Peyer's patch (tissue), 4 donors: ENCODE measurements around the gene NFATC4.

Experiments
- CTCF ChIP-seq, 6 experiments: fragments of 450-650 bp in 4 of 6; fragments of 200-600 bp in 2 of 6; sonication (generic) in 1 of 6; IDR thresholded peaks; one replicate each; pipeline ENCODE4 v1.5.1; 2017 to 2019; ENCODE audit warnings: antibody characterized with exemption in 6 of 6, mild to moderate bottlenecking in 3 of 6, moderate library complexity in 1 of 6
- POLR2A ChIP-seq, 2 donors: fragments of 450-650 bp; IDR thresholded peaks; one replicate each; pipeline ENCODE4 v1.5.1; 2017; ENCODE audit warnings: antibody characterized with exemption in 2 of 2, mild to moderate bottlenecking in 2 of 2, moderate library complexity in 2 of 2

GRCh38 chr14:24404814-24405213 is 36.8 kb downstream of the NFATC4 start:
- TF ChIP-seq CTCF (IDR thresholded peaks at IDR 0.05) (no peak), POLR2A (IDR thresholded peaks at IDR 0.05) (no peak)
